DMS79 (cell line): ENCODE results near the gene CASK.

Experiments
- DNase-seq: peaks from one replicate; lab custom pipeline; 2025; lab: John Stamatoyannopoulos, UW

Gene CASK

GRCh38 chrX:41580423-41581064 lies 342.8 kb downstream of the CASK start:
- DNase-seq: no peak

- no peak for DNase-seq
Measured at GRCh38 chrX:41563876-41564275, 359.5 kb downstream of the CASK start.

DNA sequence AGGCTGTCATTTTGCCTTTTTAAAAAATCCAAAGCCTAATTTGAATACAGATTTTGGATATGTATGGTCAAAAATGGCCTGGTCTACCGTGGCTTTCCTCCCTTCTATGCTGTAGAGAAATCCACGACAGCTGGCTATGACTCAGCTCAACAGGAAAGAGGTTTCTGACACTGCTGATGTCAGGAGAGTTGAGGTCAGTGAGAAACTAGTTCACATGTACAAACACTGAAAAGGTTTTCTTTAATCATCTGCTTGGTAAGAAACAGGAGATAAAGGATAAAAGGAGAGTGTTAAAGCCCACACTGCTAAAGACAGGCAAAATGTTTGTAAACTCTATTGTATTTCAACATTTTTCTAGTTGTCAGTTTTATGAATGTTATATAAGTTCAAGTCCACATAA lies 362.3 kb downstream of the CASK start:
- DNase-seq: no peak

DNA sequence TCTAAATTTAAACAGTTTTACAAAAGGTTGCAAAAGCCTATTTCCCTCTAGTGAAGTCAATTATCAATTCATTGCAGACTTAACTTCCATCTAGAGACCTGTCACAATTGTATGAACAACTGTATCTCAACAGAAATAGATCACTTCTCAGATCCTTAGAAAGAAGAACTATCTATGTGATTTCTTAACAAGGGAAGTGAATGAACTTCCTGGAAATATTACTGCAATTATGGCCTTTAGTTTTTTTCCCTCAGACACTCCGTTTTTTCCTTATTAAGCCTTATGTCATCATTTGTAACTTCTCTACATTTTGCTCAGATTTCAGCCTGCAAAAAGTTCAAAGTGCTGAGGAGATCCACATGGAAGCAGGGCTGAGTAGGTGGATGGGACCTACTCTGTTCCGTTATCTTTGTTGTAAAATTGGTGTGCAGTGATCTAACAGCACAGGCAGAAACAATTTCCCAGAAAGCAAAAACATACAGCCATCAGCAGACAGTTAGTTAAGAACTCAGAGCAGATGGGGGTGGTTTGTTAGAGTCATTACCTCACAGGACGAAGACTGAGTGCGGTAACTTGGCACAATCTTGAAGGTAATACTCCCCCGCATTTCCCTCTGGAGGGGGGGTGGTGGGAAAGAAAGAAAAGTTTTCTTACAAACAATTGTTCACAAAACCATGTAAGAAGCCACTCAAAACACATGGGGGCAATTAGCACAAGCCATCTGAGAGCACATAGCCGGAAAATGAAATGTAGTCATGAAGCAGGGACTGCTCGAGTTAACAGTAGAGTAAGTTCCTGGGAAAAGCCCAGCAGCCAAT lies 363.9 kb downstream of the CASK start:
- DNase-seq: no peak

DNA sequence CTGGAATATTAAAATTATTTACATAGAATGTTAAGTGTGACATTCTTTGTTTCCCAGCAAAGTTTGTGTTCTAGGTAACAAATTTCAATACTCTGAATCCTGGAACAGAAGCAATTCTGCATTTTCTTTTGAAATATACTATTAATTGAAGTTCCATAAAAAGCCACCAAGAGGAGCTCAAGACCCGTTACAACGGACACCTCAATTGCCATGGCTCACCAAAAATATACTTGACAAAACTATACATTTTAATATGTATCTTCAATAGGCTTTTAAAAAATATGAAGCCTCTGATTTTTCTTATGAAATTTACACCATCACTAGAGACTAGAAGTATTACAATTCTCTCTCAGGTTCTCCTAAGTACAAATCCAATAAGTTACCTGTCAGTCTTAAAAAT lies 364.8 kb downstream of the CASK start:
- DNase-seq: no peak

GRCh38 chrX:41556958-41557357 lies 366.4 kb downstream of the CASK start:
- no peak for DNase-seq

DNA sequence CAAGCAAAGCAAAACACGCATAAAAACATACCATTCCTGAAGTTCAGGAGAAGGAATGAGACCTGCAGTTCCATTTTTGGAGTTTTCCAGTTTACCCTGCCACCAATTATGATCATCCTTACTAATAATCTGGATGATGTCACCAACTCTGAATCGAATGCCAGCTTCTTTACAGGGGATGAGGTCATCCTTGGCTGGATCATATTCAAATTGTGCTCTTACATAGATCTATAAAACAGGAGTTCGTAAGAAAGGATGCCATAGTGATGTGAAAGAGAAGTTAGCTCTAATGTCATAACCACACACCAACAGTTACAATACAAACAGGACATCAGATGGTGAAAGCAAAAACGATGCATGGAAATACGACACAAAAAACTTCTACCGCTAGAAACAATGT lies 369.7 kb downstream of the CASK start:
- DNase-seq: no peak

DNA sequence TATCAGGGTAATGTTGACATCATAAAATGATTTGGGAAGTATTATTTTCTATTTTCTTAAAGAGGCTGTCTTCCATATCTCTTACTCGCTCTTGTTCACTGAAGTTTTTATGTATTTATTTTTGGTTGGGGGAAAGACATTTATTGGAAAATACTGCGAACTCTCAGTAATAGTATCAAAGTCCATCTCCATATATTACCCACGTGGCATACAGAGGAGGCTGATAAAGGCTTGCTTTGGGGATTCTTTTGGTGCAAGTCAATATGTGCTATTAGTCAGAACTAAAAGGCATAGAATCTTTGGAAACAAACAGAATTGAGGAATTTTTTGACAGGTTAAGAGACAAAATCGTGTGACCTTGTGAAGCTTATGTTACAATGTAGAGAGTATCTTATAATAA lies 374.9 kb downstream of the CASK start:
- no peak for DNase-seq

DNA sequence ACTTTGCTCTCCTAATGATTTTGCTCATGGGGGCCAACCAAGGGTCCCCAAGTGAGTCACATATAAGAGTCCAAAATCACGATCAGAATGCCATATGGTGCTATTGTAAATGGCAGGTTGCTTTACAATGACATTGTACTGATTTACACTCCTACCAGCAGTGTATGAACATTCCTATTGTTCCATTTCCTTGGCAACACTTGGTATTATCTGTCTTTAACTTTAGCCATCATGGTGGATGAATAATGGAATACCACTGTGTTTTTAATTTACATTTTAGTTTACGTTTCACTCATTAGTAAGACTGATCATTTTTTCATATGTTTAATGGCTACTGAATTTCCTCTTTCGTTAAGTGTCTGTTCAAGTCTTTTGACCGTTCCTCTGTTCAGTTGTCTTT lies 379.7 kb downstream of the CASK start:
- no peak for DNase-seq

DNA sequence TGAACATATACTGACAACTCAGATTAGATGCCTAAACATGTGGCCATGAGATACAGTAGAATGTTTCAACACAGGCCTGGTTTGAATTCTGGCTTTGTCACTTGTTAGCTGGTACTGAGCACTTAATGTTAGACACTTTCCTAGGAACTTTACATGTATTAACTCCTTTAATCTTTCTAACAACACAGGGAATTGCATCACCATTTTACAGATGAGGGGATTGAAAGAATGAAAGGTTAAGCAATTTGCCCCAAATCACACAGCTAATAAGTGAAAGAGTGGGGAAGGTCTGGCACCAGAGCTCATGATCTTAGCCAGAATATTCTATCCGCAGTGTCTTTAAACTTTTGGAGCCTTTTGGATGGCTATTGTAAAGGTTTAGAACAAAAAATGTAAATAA lies 380.3 kb downstream of the CASK start:
- no peak for DNase-seq

DNA sequence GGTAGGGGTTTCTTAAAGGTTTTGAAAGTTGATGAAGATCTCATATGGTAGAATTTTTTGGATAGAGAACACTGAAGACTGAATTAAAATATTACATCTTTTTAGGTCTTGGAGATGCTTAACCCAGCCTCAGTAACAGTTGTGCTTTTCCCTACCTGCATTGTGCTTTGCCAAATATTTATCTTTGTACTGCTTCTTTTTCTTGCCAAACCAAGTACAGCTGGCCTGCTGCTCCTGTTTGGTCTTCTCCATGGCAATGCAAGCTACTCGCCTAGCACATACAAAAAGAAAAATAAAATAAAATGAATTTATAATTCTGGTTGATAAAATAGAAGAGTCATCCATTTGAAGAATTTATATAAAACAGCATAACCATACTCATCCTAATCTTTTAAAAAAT lies 380.8 kb downstream of the CASK start:
- DNase-seq: no peak

GRCh38 chrX:41542135-41542534 lies 381.2 kb downstream of the CASK start:
- DNase-seq: no peak

- DNase-seq: no peak
Measured at GRCh38 chrX:41541386-41541785, 382.0 kb downstream of the CASK start.

DNA sequence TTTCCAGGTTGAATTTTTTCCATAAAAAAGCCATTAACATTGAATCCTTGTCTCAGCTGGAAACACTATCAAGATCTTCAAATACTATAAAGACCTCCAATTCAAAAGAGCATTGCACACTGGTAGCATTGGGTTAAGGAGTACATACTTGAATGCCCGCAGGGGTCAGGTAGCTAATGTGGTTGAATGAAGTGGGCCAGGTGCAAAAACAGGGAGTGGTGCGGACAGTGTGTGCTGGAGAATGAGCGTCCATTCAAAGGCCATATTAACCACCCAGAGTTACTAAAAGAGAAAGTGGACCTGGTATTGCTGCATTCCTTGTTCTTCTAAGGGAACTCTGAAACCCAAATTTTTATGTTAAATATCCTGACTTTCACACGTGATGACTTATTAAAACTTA lies 384.6 kb downstream of the CASK start:
- DNase-seq: peak; percentile 31

DNA sequence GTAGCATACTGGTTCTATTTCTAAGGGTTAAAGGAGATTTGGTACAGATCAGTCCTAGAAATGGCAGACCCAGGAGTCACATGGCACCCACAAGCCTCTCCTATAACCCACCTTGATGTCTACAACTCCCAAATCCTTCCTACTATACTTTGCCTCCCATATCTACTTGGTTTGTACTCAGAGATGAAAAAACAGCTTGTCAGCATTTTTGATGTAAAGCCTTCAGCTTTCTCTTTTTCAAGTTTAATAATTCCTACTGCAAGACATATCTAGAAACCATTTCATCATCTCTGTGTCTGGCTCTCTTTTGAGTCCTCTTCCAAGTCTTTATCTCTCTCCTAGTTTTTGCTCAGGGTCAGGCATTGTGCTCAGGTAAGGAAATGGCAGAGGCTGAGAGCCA lies 393.3 kb downstream of the CASK start:
- DNase-seq: no peak

- DNase-seq: no peak
Measured at GRCh38 chrX:41529221-41529620, 394.1 kb downstream of the CASK start.

DNA sequence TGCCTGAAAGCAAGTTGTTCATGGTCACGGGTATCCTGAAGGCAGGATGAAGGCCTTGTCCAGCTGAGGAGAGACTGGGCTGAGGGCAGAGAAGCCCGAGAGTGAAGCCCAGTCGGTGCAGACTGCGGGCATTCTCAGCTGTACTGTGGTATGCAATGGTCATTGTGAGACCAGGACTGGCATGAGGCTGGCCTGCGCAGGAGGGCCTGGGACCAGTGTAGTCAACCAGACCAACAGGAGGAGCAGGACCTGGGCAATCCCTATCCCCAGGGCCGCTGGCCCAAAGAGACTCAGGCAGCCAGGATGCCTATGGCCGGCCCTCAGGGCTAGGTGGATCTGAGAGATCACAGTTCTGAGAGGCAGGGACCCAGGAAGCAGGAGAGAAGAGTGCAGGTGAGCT lies 394.6 kb downstream of the CASK start:
- DNase-seq: no peak

GRCh38 chrX:41526925-41527324 lies 396.4 kb downstream of the CASK start:
- no peak for DNase-seq

- DNase-seq: no peak
Measured at GRCh38 chrX:41526271-41526670, 397.1 kb downstream of the CASK start.

- DNase-seq: no peak
Measured at GRCh38 chrX:41522671-41523070, 400.7 kb downstream of the CASK start.

- DNase-seq: no peak
Measured at GRCh38 chrX:41522081-41522480, 401.3 kb downstream of the CASK start.

- no peak for DNase-seq
Measured at GRCh38 chrX:41519468-41519867, 403.9 kb downstream of the CASK start.

DNA sequence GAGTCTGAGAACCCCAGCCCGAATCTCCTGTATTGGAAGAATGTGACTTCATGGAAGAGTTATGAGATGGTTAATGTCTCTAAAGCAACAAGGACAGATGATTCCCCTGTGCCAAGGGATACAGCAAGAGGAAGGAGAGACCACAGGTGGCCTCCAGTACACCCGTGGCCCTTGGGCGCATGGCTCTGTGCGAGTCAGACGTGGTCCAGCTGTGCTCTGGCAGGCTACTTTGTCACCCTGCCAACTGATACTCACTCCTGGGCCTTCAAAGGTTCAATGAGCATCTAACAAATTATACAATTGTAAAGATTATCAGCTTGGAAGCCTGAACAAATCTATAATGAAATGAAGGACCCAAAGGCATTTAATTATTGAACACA lies 404.5 kb downstream of the CASK start:
- DNase-seq: no peak
